Mesenchymal stem cell (in vitro differentiated cells and primary cell): Measurements from ENCODE around the gene AKAP6.

Source experiments
- DNase-seq: peaks from one replicate; pipeline ENCODE4 v3.0.0-alpha.2; 2013
- H2AFZ ChIP-seq: one replicate; pipeline ENCODE4 v1.6.1; 2013; ENCODE audit warnings: low read depth, mild to moderate bottlenecking, control low read depth, inconsistent platforms, low read length, moderate library complexity
- H2AK5ac ChIP-seq: 2 replicates; pipeline ENCODE4 v1.6.1; 2013; ENCODE audit warnings: low read length, moderate library complexity, mild to moderate bottlenecking, inconsistent platforms; ENCODE audit not compliant: severe bottlenecking
- H2BK120ac ChIP-seq: one replicate; pipeline ENCODE4 v1.6.1; 2013; ENCODE audit warnings: low read depth, mild to moderate bottlenecking, inconsistent platforms, low read length, moderate library complexity
- H2BK12ac ChIP-seq, 2 experiments: one replicate each; pipeline ENCODE4 v1.6.1; 2013; ENCODE audit warnings: inconsistent platforms in 2 of 2, low read length in 2 of 2, mild to moderate bottlenecking in 2 of 2, moderate library complexity in 2 of 2, control low read depth in 1 of 2
- H2BK15ac ChIP-seq: one replicate; pipeline ENCODE4 v1.6.1; 2013; ENCODE audit warnings: mild to moderate bottlenecking, low read depth, inconsistent platforms; ENCODE audit not compliant: poor library complexity, severe bottlenecking
- H2BK5ac ChIP-seq: 2 replicates; pipeline ENCODE4 v1.6.1; 2013; ENCODE audit warnings: low read depth, mild to moderate bottlenecking, low read length, control low read depth, inconsistent platforms; ENCODE audit not compliant: poor library complexity, severe bottlenecking
- H3K14ac ChIP-seq, 2 experiments: one replicate each; pipeline ENCODE4 v1.6.1; 2013; ENCODE audit warnings: inconsistent platforms in 2 of 2, low read length in 2 of 2, control low read depth in 1 of 2, mild to moderate bottlenecking in 1 of 2, moderate library complexity in 1 of 2
- H3K18ac ChIP-seq, 2 experiments: one replicate each; pipeline ENCODE4 v1.6.1; 2013; ENCODE audit warnings: inconsistent platforms in 2 of 2, low read length in 2 of 2, control low read depth in 1 of 2, low read depth in 1 of 2, mild to moderate bottlenecking in 1 of 2
- H3K23ac ChIP-seq, 2 experiments: one replicate each; pipeline ENCODE4 v1.6.1; 2013; ENCODE audit warnings: inconsistent platforms in 2 of 2, low read length in 2 of 2, mild to moderate bottlenecking in 2 of 2, moderate library complexity in 2 of 2, control low read depth in 1 of 2
- H3K27ac ChIP-seq: 2 replicates; pipeline ENCODE4 v1.5.1; 2013; ENCODE audit warnings: mild to moderate bottlenecking, moderate library complexity, low read length, control low read depth, inconsistent platforms; ENCODE audit not compliant: poor library complexity, severe bottlenecking
- H3K27me3 ChIP-seq, 2 experiments: 2 replicates each; pipeline versions ENCODE4 v1.6.1 to v1.7.0; 2013; ENCODE audit warnings: low read length in 2 of 2, mild to moderate bottlenecking in 2 of 2, moderate library complexity in 2 of 2, control low read depth in 1 of 2, inconsistent platforms in 1 of 2; ENCODE audit not compliant: control insufficient read depth in 1 of 2, insufficient read depth in 1 of 2
- H3K36me3 ChIP-seq, 2 experiments: 2 replicates each; pipeline versions ENCODE4 v1.6.1 to v1.7.0; 2013; ENCODE audit warnings: low read length in 2 of 2, control low read depth in 1 of 2, inconsistent platforms in 1 of 2, low read depth in 1 of 2, mild to moderate bottlenecking in 1 of 2; ENCODE audit not compliant: insufficient read depth in 2 of 2, control insufficient read depth in 1 of 2
- H3K4ac ChIP-seq, 2 experiments: one replicate each; pipeline ENCODE4 v1.6.1; 2013; ENCODE audit warnings: inconsistent platforms in 2 of 2, low read length in 2 of 2, mild to moderate bottlenecking in 2 of 2, moderate library complexity in 2 of 2, control low read depth in 1 of 2, low read depth in 1 of 2
- H3K4me1 ChIP-seq: 2 replicates; pipeline ENCODE4 v1.6.1; 2013; ENCODE audit warnings: low read depth, low read length, control low read depth; ENCODE audit not compliant: control insufficient read depth, insufficient read depth
- H3K4me2 ChIP-seq: 2 replicates; pipeline ENCODE4 v1.6.1; 2013; ENCODE audit warnings: low read length, mild to moderate bottlenecking, inconsistent platforms; ENCODE audit not compliant: poor library complexity, severe bottlenecking
- H3K4me3 ChIP-seq, 2 experiments: 2 replicates each; pipeline versions ENCODE4 v1.5.1 to v1.7.0; 2013; ENCODE audit warnings: low read length in 2 of 2, mild to moderate bottlenecking in 2 of 2, control low read depth in 1 of 2, low read depth in 1 of 2; ENCODE audit not compliant: insufficient read depth in 1 of 2
- H3K79me1 ChIP-seq: replicated peaks from 2 replicates; pipeline ENCODE4 v1.6.1; 2013; ENCODE audit warnings: mild to moderate bottlenecking, control low read depth, low read length, inconsistent platforms; ENCODE audit not compliant: poor library complexity, severe bottlenecking
- H3K9ac ChIP-seq: 2 replicates; pipeline ENCODE4 v1.7.0; 2013; ENCODE audit warnings: mild to moderate bottlenecking, low read length, moderate library complexity
- H3K9me3 ChIP-seq: 2 replicates; pipeline ENCODE4 v1.7.0; 2013; ENCODE audit warnings: mild to moderate bottlenecking, low read length; ENCODE audit not compliant: control insufficient read depth
- H4K8ac ChIP-seq: one replicate; pipeline ENCODE4 v1.6.1; 2013; ENCODE audit warnings: inconsistent platforms, mild to moderate bottlenecking, low read length, moderate library complexity
- H4K91ac ChIP-seq: one replicate; pipeline ENCODE4 v1.6.1; 2013; ENCODE audit warnings: mild to moderate bottlenecking, low read length, inconsistent platforms
- WGBS: methylation state at CpG from one replicate; pipeline ENCODE4 v1.1.7; 2013; ENCODE audit warnings: mixed read lengths; 5-methylcytosine and 5-hydroxymethylcytosine counted together

AKAP6 gene

DNA sequence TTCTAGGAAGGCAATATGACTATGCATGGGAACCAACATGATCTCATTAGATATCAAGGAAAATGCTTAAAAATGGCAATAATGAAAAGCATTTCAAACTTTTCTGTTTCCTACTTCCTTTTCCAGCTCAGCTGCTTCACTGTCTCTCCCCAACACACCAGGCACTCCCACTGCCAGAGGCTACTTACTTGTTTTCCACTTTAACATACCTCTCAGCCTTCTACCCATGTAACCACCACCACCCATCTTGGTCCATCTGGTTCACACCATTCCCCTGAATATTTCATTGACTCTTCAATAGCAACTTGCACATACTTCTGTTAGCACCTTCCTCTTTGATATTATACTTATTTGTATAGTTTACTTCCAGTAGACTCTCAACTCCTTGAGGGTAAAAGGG lies 441.3 kb downstream of the AKAP6 start:
- Histone ChIP-seq H2BK120ac (no peak overlapping the region), H3K9ac (no peak overlapping the region), H2AFZ (no peak overlapping the region), H2BK15ac (no peak overlapping the region), H3K79me1 (no peaks in the 10 kb centered on the region), H3K14ac (no peak overlapping the region), H3K27ac (no peak overlapping the region), H3K23ac (no peak overlapping the region), H4K8ac (no peak overlapping the region), H3K27me3 (no peaks in the 10 kb centered on the region), H2AK5ac (no peak overlapping the region), H2BK5ac (no peak overlapping the region), H3K4ac (no peak overlapping the region), H3K36me3 (no peaks in the 10 kb centered on the region), H3K18ac (no peak overlapping the region), H4K91ac (no peak overlapping the region), H2BK12ac (no peak overlapping the region), H3K4me3 (no peak overlapping the region), H3K4me1 (no peaks in the 10 kb centered on the region), H3K4me2 (no peak overlapping the region), H3K9me3 (no peaks in the 10 kb centered on the region)
- DNase-seq: no peak

DNA sequence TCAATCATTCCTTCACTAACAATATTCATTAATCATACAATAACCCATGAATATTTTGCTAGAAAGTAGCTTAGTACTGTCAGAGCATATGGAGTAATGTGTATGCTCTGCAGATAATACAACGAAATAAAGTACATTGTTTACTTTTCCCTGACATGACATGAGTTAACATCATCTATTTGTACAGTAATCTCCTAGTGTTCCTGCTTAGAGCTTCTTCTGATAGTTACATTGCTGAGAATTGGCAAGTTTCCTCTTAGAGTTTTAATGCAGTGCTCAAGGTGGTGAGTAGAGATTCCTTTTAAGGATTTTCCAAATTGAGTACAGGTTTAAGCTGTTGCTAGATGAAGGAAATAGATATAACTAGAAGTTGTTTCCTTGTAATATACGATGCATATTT lies 445.1 kb downstream of the AKAP6 start:
- Histone ChIP-seq H3K36me3 (no peaks in the 10 kb centered on the region), H3K27ac (no peak overlapping the region), H4K91ac (no peak overlapping the region), H2BK12ac (no peak overlapping the region), H3K4me1 (no peaks in the 10 kb centered on the region), H3K4me2 (no peak overlapping the region), H3K27me3 (no peaks in the 10 kb centered on the region), H3K14ac (no peak overlapping the region), H4K8ac (no peak overlapping the region), H3K18ac (no peak overlapping the region), H2BK15ac (no peak overlapping the region), H2BK5ac (no peak overlapping the region), H2BK120ac (no peak overlapping the region), H3K79me1 (no peaks in the 10 kb centered on the region), H3K4ac (no peak overlapping the region), H3K9ac (no peak overlapping the region), H2AK5ac (no peak overlapping the region), H3K9me3 (no peaks in the 10 kb centered on the region), H2AFZ (no peak overlapping the region), H3K4me3 (no peak overlapping the region), H3K23ac (no peak overlapping the region)
- WGBS: no CpG with 5 or more reads among the region's 2 CpGs
- no peak for DNase-seq

DNA sequence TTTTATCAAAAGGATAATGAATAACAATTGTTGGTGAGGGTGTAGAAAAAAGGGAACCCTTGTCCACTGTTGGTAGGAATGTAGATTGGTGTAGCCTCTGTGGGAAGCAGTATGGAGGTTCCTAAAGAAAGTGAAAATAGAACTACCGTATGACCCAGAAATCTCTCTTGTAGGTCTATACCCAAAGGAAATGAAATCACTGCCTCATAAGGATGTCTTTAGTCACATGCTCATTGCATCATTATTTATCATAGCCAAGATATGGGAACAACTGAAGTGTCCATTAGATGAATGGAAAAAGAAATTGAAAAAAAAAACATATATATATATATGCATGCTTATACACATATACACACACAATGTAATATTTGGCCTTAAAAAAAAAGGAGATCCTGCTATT lies 450.7 kb downstream of the AKAP6 start:
- Histone ChIP-seq H3K23ac (no peak overlapping the region), H2BK120ac (no peak overlapping the region), H2BK5ac (no peak overlapping the region), H3K4me3 (no peak overlapping the region), H3K27me3 (no peaks in the 10 kb centered on the region), H3K18ac (no peak overlapping the region), H3K4me1 (no peaks in the 10 kb centered on the region), H2BK15ac (no peak overlapping the region), H3K36me3 (no peaks in the 10 kb centered on the region), H3K4ac (no peak overlapping the region), H2AFZ (no peak overlapping the region), H3K14ac (no peak overlapping the region), H2AK5ac (no peak overlapping the region), H3K9me3 (no peaks in the 10 kb centered on the region), H2BK12ac (no peak overlapping the region), H4K91ac (no peak overlapping the region), H4K8ac (no peak overlapping the region), H3K27ac (no peak overlapping the region), H3K79me1 (no peaks in the 10 kb centered on the region), H3K4me2 (no peak overlapping the region), H3K9ac (no peak overlapping the region)
- WGBS: no CpG with 5 or more reads among the region's 1 CpG
- DNase-seq: peak; percentile 23

DNA sequence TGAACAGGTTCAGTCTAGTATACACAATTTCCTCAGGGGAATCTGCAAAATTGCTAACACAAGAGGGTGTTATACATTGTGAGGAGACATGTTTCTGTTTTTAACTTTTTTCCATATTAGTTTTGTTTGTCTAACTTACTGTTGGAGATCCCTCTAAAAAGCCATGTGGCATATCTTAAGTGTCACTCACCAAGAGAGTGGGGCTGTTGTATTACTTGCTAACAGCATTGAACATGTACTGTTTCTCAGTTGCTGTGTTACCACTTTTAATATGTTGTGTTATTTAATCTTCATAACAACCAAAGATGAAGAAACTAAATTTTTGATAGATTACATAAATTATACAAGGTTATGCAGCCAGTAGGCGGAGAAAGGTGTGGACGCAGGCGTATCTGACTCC lies 455.3 kb downstream of the AKAP6 start:
- H3K79me1 ChIP-seq: no peaks in the 10 kb centered on the region
- H3K9me3 ChIP-seq: no peaks in the 10 kb centered on the region
- H2BK120ac ChIP-seq: no peak overlapping the region
- H3K14ac ChIP-seq: no peak overlapping the region
- no peak overlapping the region for H2BK15ac ChIP-seq
- H3K36me3 ChIP-seq: no peaks in the 10 kb centered on the region
- no peak overlapping the region for H3K23ac ChIP-seq
- no peaks in the 10 kb centered on the region for H3K27me3 ChIP-seq
- H3K4me3 ChIP-seq: no peak overlapping the region
- no peak overlapping the region for H3K27ac ChIP-seq
- H3K4me2 ChIP-seq: no peak overlapping the region
- H3K9ac ChIP-seq: no peak overlapping the region
- H2AFZ ChIP-seq: no peak overlapping the region
- no peak overlapping the region for H3K18ac ChIP-seq
- H2BK5ac ChIP-seq: no peak overlapping the region
- H4K8ac ChIP-seq: no peak overlapping the region
- H2AK5ac ChIP-seq: no peak overlapping the region
- DNase-seq: no peak
- H4K91ac ChIP-seq: no peak overlapping the region
- H2BK12ac ChIP-seq: no peak overlapping the region
- no peaks in the 10 kb centered on the region for H3K4me1 ChIP-seq
- WGBS: no CpG with 5 or more reads among the region's 3 CpGs
- H3K4ac ChIP-seq: no peak overlapping the region
